HL-60 (cell line): ENCODE results near the gene MARCHF9.
A peak's percentile ranks its signal among the peaks of the same experiment; 100 is the strongest.

Source experiments
- DNase-seq, 2 experiments: peaks; one replicate each; pipeline ENCODE4 v3.0.0-alpha.2; 2010 to 2020; ENCODE audit warnings: low read depth in 1 of 2, low spot score in 1 of 2
- H3K27ac ChIP-seq: fragments of 250-450 bp; sonication (Bioruptor Pico); replicated peaks from 2 replicates; pipeline ENCODE4 v1.5.1; 2020; ENCODE audit warnings: mild to moderate bottlenecking, moderate library complexity
- H3K27me3 ChIP-seq: fragments of 250-450 bp; sonication (Bioruptor Pico); 2 replicates; pipeline ENCODE4 v1.5.1; 2021; ENCODE audit warnings: mild to moderate bottlenecking, moderate library complexity; ENCODE audit not compliant: insufficient read depth, poor library complexity, severe bottlenecking
- H3K4me3 ChIP-seq: replicated peaks from 2 replicates; pipeline ENCODE4 v1.5.1; 2011; ENCODE audit warnings: mild to moderate bottlenecking, control low read depth, low read length; ENCODE audit not compliant: insufficient read depth
- CTCF ChIP-seq: IDR thresholded peaks from one replicate; pipeline ENCODE4 v1.5.1; 2011; ENCODE audit warnings: low read length, control low read depth, inconsistent platforms; ENCODE audit not compliant: insufficient read depth
- GABPA ChIP-seq: IDR thresholded peaks from 2 replicates; pipeline ENCODE4 v1.6.1; 2012; ENCODE audit warnings: low read depth
- POLR2AphosphoS5 ChIP-seq: IDR thresholded peaks from 2 replicates; pipeline ENCODE4 v1.6.1; 2012; ENCODE audit warnings: low read depth
- REST ChIP-seq: IDR thresholded peaks from 2 replicates; pipeline ENCODE4 v1.6.1; 2012; ENCODE audit warnings: low read depth; ENCODE audit not compliant: insufficient replicate concordance
- SPI1 ChIP-seq: IDR thresholded peaks from 2 replicates; pipeline ENCODE4 v1.6.1; 2012; ENCODE audit warnings: low read depth, mild to moderate bottlenecking, borderline replicate concordance
- long read RNA-seq: library from polyadenylated mRNA; unstranded; transcript quantifications from one replicate; pipeline ENCODE4 v2.0.0, GENCODE V29; 2020

Gene MARCHF9
- long read RNA-seq, partial matches to known transcripts = 0 of 1 reads
- long read RNA-seq, other reads (novel, unspliced or antisense) = 0 of 1 reads

- Histone ChIP-seq H3K27me3 (peaks cover 3% of the 10 kb centered on the region), H3K27ac (no peak within 1 kb of the TSS), H3K4me3 (peak within 1 kb of the TSS; percentile 68)
- DNase-seq = peak; percentile 63
- TF ChIP-seq CTCF (no peak), REST (no peak), GABPA (no peak), POLR2AphosphoS5 (no peak), SPI1 (no peak)
Observed at GRCh38 chr12:57754411-57755193, at the start of gene MARCHF9. Gene MARCHF9 (plus strand): TSS chr12:57755103. CDS start chr12:57755529, 426 bp downstream.

GRCh38 chr12:57707250-57707649 lies 47.7 kb upstream of the MARCHF9 start:
- H3K27me3 ChIP-seq = no peaks in the 10 kb centered on the region
- H3K27ac ChIP-seq = no peak overlapping the region
- TF ChIP-seq SPI1 (no peak), GABPA (no peak)
- DNase-seq = no peak
- H3K4me3 ChIP-seq = no peak overlapping the region

DNA sequence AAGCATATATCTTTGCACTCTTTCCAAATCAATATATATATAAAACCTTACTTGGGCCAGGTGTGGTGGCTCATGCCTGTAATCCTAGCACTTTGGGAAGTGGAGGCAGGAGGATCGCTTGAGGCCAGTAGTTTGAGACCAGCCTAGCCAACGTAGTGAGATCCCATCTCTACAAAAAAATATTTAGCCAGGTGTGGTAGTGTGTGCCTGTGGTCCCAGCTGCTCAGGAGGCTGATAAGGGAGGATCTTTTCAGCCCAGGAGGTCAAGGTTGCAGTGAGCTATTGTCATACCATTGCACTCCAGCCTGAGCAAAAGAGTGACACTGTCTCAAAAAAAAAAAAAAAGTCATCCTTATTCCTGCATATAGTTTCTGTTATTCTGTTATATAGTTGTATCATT lies 46.6 kb upstream of the MARCHF9 start:
- Histone ChIP-seq H3K4me3 (no peak overlapping the region), H3K27me3 (no peaks in the 10 kb centered on the region), H3K27ac (no peak overlapping the region)
- DNase-seq = no peak
- TF ChIP-seq POLR2AphosphoS5 (no peak), GABPA (no peak), SPI1 (no peak), CTCF (no peak), REST (no peak)

GRCh38 chr12:57712701-57713100 lies 42.2 kb upstream of the MARCHF9 start:
- H3K27me3 ChIP-seq = no peaks in the 10 kb centered on the region
- no peak for DNase-seq
- TF ChIP-seq POLR2AphosphoS5 (no peak), REST (no peak), CTCF (no peak), GABPA (no peak), SPI1 (no peak)
- no peak overlapping the region for H3K4me3 ChIP-seq
- H3K27ac ChIP-seq = no peak overlapping the region
